ENCODE results near the gene CRKL.
"Not testable (repeated sequence)": the region's sequence is repeated elsewhere in the genome, so short reads cannot be mapped to it uniquely, and the experiment has no call there.

CRKL gene, protein sequence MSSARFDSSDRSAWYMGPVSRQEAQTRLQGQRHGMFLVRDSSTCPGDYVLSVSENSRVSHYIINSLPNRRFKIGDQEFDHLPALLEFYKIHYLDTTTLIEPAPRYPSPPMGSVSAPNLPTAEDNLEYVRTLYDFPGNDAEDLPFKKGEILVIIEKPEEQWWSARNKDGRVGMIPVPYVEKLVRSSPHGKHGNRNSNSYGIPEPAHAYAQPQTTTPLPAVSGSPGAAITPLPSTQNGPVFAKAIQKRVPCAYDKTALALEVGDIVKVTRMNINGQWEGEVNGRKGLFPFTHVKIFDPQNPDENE

DNA sequence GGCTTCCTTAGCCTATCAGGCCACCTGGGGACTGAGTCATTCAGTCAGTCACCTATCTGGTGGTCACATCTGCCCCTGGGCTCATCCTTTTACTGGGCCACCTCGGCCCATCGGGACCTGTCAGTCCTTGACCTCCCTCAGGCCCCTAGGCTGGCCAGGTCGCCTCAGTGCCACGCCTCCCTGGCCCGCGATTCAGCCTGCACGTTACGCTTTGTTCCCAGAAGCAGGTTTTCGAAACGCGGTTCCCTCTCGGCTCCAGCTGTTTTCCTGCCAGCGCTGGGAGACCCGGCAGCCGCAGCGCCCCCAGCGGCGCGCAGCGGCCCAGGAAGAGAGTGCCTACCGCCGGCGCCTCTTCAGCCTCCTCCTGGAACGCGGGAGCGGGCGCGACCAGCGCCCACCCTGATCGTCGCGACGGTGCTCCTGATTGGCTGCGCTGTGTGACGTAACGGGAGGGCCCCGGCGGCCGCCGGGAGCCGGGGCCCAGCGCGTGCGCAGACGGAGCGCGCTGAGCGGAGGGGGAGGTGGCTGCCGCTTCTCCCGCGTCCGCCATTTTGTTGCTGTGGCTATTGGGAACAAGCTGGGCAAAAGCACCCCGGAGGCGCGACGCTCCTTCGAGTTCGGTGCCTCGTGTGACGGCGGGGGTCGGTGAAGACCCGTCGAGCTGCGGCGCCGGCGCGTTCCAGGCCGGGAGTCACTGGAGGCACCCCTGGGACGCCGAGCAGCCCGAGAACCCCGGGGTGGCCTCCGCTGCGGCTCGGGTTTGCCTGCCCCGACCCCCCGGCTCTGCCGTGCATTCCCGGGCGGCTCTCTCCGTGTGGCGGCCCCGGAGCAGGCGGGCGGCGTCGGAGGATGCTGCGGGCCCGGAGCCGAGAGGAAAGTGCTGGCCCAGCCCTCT lies at the start of gene CRKL:
TSS of gene CRKL (plus strand) at position 492 of the 895 bp plus-strand sequence. CDS start 528 bp downstream, outside the sequence.
- peak; percentile 98 for DNase-seq

DNA sequence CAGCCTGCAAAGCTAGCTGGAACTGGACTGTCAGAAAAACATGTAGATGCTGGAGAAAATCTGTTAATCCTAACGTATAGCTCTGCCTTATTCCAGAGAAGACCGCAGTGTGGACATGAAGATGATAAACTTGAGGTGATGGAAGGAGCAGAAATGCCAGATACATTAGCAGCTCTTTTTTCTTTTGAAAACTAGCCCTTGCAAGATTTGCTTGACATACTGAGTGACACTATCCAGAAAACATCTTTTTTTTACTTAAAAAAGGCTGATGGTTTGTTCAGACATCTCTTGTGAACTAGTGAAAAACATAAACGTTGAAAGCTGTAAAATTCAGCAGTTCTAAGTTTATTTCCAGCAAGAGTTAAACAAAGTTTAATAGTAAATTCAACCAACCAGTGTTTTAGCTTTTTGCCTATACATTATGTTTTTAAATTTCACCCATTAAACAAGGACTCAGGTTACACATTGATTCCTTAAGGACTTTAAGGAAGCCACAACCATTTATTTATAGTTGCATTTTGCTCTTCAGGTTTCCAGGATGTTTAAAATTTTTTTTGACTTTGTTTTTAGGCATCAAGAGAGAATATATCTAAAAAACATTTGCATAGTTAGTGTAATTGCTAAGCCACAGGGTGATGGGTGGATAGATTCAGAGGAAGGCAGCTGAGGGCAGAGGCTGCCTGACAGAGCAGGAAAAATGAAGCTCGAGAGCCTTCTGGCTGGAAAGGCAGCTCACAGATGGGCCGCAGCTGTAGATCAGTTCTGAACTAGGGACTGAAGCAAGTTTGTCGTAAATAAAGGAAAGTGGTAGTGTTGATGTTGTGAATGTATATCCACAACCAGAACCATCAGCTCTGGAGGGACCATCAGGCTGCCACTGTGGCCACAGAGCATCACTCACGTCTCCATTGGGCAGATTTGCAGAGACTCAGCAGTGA lies 48.9 kb upstream of the CRKL start:
- DNase-seq = no peak

DNA sequence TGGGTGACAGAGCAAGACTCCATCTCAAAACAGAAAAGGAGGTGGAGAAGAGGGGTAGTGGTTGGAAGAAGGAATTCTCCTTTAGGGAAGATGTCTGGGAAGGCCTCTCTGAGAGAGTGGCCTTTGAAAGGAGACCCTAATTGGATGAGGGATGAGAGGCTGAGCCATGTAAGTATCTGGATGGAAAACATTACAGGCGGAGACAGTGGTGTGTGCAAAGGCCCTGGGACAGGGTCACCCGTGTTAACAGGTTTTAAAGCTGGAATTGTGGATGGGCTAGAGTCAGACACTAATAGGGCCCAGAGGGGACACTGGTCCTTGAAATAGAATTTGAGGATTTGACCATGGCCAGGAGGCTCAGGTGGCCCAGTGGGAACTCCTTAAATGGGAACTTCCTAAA lies 48.0 kb upstream of the CRKL start:
- DNase-seq = no peak

DNA sequence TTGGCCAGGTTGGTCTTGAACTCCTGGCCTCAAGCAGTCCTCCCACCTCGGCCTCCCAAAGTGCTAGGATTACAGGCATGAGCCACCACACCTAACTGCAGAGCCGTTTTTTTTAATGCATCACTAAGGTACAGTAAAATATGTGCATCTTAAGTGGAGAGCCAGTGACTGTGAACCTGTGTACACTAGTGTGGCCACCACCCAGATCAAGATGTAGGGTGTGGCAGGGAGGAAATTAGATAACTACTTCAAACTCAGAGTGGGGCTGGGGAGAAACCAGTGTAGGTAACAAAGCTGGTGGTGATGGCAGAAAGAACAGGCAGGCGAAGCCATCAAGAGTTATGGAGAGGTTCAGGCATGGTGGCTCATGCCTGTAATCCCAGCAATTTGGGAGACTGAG lies 44.0 kb upstream of the CRKL start:
- DNase-seq = no peak

DNA sequence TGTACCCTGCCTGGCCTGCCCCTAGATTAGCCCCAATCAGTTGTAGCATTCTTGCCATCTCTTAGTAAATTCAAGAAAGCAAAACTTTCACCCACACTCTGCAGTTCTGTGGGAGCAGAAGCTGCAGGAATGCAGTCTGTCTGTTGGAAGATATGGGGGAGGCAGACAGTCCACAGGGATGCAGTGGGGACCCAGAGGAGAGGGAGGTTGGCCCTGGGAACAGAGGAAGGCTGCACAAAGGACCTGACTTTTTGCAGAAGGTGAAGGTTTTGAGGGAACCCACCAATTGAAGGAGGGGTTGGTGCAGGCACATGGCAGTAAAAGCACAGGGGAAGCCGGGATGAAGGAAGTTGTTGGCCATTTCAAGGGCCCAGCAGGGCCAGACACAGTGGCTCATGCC lies 41.9 kb upstream of the CRKL start:
- no peak for DNase-seq

DNA sequence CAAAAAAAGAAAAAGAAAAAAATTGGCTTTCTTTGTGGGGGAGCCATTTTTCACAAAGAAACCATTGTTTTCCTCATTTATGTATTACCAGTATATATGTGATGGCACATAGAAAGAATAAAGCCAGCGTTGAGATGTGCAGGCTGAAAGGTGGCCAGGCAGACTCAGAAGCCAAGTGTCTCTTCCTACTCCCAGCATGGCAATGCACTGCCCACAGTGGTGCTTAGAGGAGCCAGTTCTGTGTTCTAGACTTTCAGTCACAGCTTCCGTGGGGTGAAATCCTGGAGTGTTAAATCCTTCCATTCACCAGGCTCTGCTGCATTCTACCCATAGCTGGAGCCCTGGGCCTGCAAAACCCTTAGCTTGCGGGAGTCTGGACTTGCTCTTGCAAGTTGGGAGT lies 39.5 kb upstream of the CRKL start:
- DNase-seq = no peak

DNA sequence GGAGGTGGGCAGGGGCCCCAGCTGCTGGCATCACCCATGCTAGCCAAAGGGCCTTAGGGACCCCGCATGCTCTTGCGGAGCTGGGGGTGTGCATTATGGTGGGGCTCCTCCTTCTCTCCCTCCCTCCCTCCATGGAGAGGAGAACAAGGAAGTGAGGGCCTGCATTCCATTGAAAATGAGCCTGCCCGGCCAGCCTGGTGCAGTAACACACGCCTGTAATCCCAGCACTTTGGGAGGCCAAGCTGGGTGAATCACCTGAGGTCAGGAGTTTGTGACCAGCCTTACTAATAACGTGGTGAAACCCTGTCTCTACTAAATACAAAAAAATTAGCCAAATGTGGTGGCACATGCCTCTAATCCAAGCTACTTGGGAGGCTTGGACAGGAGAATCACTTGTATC lies 36.0 kb upstream of the CRKL start:
- DNase-seq = peak; percentile 37

DNA sequence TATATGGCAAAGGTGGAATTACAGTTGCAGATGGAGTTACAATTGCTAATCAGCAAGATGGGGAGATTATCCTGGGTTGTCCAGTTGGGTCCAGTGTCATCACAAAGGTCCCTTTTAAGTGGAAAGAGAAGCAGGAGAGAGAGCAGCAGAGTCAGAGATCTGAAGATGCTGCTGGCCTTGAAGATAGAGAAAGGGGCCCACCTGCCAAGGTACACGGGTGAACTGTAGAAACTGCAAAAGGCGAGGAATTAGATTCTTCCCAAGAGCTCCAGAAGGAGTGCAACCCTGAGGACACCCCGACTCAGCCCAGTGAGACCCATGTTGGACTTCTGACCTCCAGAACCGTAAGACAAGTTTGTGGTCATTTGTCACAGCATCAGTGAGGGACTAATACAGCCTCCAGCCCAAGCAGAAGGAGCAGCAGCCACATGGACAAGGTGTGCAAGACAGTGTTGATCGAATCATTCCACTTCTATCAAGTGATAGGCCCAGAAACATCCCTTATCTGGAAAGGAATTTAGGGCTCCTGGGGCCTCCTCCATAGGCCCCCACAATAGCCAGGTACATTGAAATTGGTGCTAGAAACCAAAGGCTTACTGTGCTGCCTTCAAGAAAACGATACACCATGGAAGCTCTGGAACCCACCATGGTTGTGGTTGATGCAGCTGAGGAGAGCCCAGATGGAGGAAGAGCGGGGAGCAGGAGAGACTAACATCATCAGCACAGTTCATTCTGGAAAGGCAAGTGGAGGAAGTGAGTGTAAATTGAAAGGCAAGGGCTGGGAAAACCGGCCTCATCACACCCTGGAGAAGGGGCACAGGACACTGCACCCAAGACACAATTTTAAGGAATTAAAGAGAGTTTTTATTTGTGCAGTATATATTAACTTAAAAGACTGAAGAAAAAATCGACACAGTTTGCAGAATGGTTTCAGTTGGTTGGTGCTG lies 35.1 kb upstream of the CRKL start:
- no peak for DNase-seq

DNA sequence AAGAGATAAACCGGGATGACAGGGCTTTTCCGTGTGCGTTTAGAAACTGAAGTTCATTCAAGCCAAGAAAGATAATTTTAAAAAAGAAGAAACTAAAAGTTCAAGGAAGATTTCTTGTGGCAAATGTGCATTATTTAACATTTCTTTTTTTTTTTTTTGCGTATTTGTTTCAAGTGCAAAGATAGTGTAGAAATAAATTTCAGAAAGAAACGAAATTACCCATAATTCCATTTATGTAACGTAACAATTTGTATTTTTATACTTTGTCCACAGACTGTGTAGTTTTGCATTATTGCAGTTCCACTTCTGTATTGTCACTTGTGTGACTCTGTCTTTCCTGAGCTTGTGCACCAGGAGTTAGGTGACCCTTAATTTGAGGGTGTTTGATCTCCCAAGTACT lies 34.4 kb upstream of the CRKL start:
- no peak for DNase-seq

DNA sequence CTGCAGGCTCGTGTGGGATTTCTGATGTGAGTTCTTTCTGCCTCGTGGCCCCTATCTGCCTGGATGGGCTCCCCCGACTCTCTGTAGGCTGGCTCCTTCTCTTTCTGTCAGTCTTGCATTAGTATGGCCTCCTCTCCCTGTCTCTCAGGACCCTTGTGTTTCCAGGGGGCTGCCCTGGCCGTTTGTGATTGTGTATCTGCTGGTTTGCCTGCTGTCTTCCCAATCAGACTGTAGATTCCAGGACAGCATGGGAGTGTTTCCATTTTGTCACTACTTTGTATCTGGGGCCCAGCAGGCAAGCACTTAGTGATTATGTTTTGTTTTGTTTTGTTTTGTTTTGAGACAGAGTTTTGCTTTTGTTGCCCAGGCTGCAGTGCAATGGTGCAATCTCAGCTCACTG lies 32.8 kb upstream of the CRKL start:
- DNase-seq = no peak

DNA sequence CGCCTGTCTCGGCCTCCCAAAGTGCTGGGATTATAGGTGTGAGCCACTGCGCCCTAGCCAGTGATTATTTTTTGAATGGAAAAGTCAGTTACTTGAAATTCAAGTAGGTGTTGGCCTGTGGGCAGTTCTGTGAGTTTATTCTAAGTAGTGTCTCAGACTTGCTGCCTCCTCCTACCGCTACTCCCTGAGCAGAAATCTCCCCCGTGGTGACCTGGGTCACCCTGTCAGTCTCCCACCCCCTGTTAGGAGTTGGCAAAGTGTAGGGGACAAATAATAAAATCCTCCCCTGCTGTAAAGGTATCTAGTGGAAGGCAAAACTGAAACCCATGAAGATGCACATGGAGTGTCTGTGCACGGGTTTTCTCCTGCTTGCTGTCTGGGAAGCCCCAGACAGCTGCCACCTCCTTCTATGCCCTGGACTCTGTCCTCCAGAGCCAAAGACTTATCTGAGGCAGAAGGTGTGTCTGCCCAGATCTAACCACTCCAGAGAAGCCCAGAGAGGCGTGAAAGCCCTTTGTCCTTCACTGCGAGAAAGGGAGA lies 32.1 kb upstream of the CRKL start:
- no peak for DNase-seq

DNA sequence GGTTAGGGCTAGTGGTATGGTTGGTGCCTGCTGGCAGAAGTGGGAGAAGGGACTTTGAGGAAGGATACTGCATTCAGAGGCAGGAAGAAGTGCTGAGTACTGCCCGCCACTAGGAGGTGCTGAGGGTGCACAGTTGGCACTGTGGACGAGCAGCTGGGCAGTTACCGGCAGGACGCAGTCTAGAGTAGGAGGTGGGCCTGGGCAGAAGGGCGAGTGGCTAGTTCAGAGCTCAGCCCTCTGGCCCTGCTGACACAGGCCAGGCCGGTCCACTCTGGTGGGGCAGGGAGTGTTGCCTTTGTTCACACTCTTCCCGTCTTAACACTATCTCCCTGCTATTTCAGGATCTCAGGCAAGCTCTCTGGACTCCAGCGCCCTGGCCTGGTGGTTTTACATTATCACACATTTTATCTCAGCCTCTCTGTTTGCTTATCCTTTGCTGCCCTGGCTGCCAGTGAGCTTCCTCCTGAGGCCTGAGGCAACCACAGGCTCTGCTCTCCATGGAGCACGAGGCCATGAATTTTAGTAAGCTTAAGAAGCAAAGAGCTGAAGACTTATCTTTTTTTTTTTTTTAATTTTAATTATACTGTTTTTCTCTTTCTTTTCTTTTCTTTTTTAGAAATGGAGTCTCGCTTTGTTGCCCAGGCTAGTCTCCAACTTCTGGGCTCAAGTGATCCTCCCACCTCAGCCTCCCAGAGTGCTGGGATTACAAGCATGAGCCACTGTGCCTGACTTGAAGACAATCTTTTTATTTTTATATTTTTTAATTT lies 31.5 kb upstream of the CRKL start:
- DNase-seq = peak; percentile 84

DNA sequence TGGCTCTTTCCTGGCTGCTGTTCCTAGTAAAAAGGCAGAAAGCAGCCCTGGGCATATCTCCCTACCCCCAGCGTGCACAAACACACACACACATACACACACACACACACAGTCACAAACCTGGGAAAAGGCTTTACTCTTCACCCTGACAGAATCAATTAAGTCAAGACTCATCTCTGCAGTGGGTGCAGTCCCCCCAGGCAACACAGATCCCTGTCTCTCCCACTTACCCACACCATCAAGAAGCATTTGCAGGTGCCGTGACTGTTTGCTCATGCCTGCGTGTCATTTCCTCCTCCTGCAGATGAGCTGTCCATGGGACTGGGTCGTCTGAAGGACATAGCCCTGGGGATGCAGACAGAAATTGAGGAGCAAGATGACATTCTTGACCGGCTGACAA lies 29.8 kb upstream of the CRKL start:
- DNase-seq = no peak

DNA sequence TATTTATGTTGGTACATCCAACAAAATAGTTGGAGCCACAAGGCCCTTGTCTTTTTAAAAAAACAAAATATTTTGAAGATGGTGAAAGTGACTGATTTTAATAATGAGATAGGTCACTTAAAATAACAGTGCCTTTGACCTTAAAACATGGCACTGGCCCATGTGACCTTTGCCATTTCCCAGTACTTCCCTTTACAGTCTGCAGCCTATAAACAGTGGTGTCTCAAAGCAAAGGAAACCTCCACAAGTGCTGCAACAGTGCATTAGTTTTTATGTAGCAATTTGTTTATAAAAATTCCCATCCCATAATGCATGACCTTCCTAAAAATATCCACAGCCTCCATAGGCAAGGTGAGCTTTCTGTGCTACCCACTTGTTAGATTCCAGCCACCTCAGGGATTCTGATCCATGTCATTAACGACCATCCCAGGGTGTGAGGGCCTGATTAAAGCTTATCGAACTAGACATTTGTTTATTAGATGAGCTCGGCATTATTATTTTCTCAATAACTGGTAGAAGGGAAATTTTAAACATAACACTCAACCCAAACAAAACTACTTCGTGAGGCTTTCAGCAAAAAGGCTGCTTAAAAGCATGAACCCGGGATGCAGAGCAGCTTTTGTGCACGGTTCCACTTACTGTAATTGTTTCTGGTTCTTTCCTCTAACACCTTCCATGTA lies 28.0 kb upstream of the CRKL start:
- no peak for DNase-seq

DNA sequence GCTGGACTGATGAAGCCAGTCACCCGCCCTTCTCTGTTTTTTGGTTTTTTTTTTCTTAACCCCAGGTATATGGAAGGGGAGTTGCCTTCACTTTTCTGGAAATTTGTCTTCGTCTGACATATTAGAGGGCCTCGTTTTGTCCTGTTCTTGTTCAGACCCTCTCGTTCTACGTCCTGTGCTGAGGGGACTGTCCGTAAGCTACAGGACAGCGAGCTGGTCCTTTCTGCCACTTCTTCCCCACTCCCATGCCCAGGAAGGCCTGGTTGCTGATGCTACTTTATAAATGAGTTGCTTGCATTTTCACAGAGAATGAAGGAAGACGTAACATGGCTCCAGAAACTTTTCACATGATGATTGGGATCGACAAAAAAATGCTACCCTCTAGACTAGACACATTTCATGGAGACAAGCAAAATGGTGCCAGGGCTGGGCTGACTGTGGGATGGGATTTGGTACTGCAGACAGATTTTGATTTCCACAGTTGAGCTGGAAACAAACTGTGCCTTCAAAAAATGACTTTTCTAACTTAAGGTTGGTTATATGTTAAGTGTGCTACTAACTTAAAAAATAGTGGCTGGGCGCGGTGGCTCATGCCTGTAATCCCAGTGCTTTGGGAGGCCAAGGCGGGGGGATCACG lies 27.2 kb upstream of the CRKL start:
- no peak for DNase-seq

DNA sequence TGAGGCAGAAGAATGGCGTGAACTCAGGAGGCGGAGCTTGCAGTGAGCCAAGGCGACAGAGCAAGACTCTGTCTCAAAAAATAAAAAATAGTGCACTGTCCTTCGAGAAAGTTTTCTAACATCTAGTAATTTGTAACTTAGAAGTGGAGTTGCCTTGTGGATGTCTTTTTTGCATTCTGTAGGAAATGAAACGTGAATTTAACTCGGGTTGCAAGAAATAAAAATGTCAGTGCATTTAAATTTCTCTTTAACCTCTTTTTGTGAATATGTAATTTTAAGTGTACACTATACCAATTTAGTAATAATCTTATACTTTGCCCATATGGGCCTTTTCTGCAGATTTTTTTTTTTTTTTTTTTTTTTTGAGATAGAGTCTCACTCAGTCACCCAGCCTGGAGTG lies 26.2 kb upstream of the CRKL start:
- DNase-seq = no peak

DNA sequence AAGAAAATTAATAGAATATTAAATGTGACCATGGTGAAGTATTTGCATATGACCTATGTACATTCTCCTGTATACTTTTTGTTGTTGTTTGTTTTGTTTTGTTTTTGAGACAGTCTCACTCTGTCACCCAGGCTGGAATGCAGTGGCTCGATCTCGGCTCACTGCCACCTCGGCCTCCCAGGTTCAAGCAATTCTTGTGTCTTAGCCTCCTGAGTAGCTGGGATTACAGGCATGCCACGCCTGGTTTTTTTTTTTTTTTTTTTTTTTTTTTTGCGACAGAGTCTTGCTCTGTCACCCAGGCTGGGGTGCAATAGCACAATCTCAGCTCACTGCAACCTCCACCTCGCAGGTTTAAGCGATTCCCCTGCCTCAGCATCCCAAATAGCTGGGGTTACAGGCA lies 19.5 kb upstream of the CRKL start:
- DNase-seq = not testable (repeated sequence)

DNA sequence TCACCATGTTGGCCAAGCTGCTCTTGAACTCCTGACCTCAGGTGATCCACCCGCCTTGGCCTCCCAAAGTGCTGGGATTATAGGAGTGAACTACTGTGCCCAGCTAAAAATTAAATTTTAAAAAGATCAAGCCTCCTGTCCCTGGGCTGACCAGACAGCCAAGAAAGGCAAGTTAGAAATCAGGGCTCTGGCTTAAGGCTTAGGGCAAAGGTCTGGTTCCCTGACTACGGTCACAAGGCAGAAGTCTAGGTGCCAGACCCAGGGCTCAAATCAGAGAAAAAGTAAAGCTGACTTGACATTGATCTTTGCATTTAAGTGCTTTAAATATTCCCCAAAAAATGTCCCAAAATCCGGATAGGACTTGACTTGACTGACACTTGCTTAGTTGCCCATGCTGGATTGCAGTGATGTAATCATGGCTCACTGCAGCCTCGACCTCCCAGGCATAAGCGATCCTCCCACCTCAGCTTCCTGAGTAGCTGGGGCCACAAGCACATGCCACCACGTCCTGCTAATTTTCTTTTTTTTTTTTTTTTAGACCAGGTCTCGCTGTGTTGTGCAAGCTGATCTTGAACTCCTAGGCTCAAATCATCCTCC lies 17.3 kb upstream of the CRKL start:
- no peak for DNase-seq

Measured in EL (cell line).